SK-N-SH (cell line): ENCODE results near the gene SNRPE. TPM values are rescaled to one million over a fixed set of nuclear protein-coding genes. Genes with fewer than 3 reads are reported as not detected.

Experiments
- CTCF ChIA-PET: fragments of 300-600, 350-600 bp; formaldehyde crosslinking; extraction: SDS; loops from one replicate; lab custom pipeline; 2021; lab: Yijun Ruan, JAX
- POLR2A ChIA-PET: fragments of 350-600 bp; sonication (Branson Sonifier 250); formaldehyde crosslinking; extraction: SDS; loops from one replicate; lab custom pipeline; 2020; ENCODE audit warnings: antibody characterized with exemption, inconsistent platforms; lab: Yijun Ruan, JAX
- DNase-seq: peaks from one replicate; pipeline ENCODE4 v3.0.0; 2012
- H2AFZ ChIP-seq: fragments of 200-600 bp; sonication (generic); 2 replicates; pipeline ENCODE4 v1.8.1; 2016; ENCODE audit warnings: antibody characterized with exemption, mild to moderate bottlenecking, low read depth
- H3F3A ChIP-seq: fragments of 200-600 bp; sonication (generic); replicated peaks from 2 replicates; pipeline ENCODE3; 2016; ENCODE audit warnings: antibody characterized with exemption, mild to moderate bottlenecking; ENCODE audit not compliant: insufficient read depth
- H3K27ac ChIP-seq, 2 experiments: fragments of 200-500 bp in 1 of 2; fragments of 200-600 bp in 1 of 2; sonication (Bioruptor generic) in 1 of 2; sonication (generic), shearing (Covaris generic) in 1 of 2; 2 replicates each; pipeline versions ENCODE4 v1.5.1 to v1.6.1; 2014 to 2016; ENCODE audit warnings: low read depth in 2 of 2, inconsistent platforms in 1 of 2, low read length in 1 of 2, mild to moderate bottlenecking in 1 of 2, mixed read lengths in 1 of 2
- H3K27me3 ChIP-seq: fragments of 200-600 bp; sonication (generic), shearing (Covaris generic); 2 replicates; pipeline ENCODE4 v1.6.1; 2016; ENCODE audit warnings: mixed run types; ENCODE audit not compliant: insufficient read depth
- H3K36me3 ChIP-seq, 2 experiments: fragments of 200-500 bp in 1 of 2; fragments of 200-600 bp in 1 of 2; sonication (Bioruptor generic) in 1 of 2; sonication (generic) in 1 of 2; replicated peaks in 1 of 2; 2 replicates each; pipeline versions ENCODE3 to v1.5.1; 2014 to 2016; ENCODE audit warnings: low read length in 1 of 2, mild to moderate bottlenecking in 1 of 2; ENCODE audit not compliant: insufficient read depth in 2 of 2, control insufficient read depth in 1 of 2
- H3K4me1 ChIP-seq, 2 experiments: fragments of 200-500 bp in 1 of 2; fragments of 200-600 bp in 1 of 2; sonication (Bioruptor generic) in 1 of 2; sonication (generic), shearing (Covaris generic) in 1 of 2; 2 replicates each; pipeline versions ENCODE4 v1.5.1 to v1.6.1; 2014 to 2016; ENCODE audit warnings: low read depth in 1 of 2, low read length in 1 of 2, mixed run types in 1 of 2; ENCODE audit not compliant: insufficient read depth in 2 of 2, control insufficient read depth in 1 of 2
- H3K4me2 ChIP-seq: fragments of 200-600 bp; sonication (generic), shearing (Covaris generic); 2 replicates; pipeline ENCODE4 v1.6.1; 2017; ENCODE audit warnings: mixed run types
- H3K4me3 ChIP-seq, 2 experiments: fragments of 200-500 bp in 1 of 2; fragments of 200-600 bp in 1 of 2; sonication (Bioruptor generic) in 1 of 2; sonication (generic), shearing (Covaris generic) in 1 of 2; 2 replicates each; pipeline versions ENCODE4 v1.5.1 to v1.8.1; 2014 to 2016; ENCODE audit warnings: low read depth in 2 of 2, inconsistent platforms in 1 of 2, low read length in 1 of 2, mild to moderate bottlenecking in 1 of 2, mixed read lengths in 1 of 2, moderate library complexity in 1 of 2
- H3K79me2 ChIP-seq: fragments of 200-600 bp; sonication (generic); 2 replicates; pipeline ENCODE4 v1.8.1; 2017; ENCODE audit warnings: mild to moderate bottlenecking; ENCODE audit not compliant: insufficient read depth
- H3K9ac ChIP-seq: fragments of 200-600 bp; sonication (generic); 2 replicates; pipeline ENCODE4 v1.6.1; 2017; ENCODE audit warnings: mixed run types
- H3K9me2 ChIP-seq: fragments of 200-600 bp; sonication (generic); 2 replicates; pipeline ENCODE4 v1.6.1; 2017; ENCODE audit warnings: mixed run types
- H3K9me3 ChIP-seq: fragments of 200-600 bp; sonication (generic); 2 replicates; pipeline ENCODE4 v1.6.1; 2017; ENCODE audit warnings: mixed run types, mild to moderate bottlenecking, moderate library complexity
- H4K20me1 ChIP-seq: fragments of 200-600 bp; sonication (generic); 2 replicates; pipeline ENCODE4 v1.6.1; 2017; ENCODE audit warnings: mild to moderate bottlenecking, mixed run types; ENCODE audit not compliant: insufficient read depth
- FOXM1 ChIP-seq: IDR thresholded peaks from 2 replicates; pipeline ENCODE4 v1.4.0; 2012; ENCODE audit warnings: low read depth, mild to moderate bottlenecking
- WGBS: methylation state at CpG from one replicate; pipeline ENCODE4 v1.1.6; 2017; ENCODE audit warnings: low lambda C conversion rate; 5-methylcytosine and 5-hydroxymethylcytosine counted together
- polyA plus RNA-seq, 3 experiments: library from polyadenylated mRNA; depleted of rRNA; stranded (reverse); fragments of >200 nt; gene quantifications; 2 replicates each; pipeline ENCODE4 v1.2.3, GENCODE V29; 2012
- TF ChIP-seq, protein P1 (sequence below): fragments of 200-600 bp; sonication (generic); IDR thresholded peaks from 2 replicates; pipeline ENCODE4 v1.6.1; 2017; ENCODE audit warnings: antibody characterized with exemption, mild to moderate bottlenecking, moderate library complexity
- TF ChIP-seq, protein P2 (sequence below): IDR thresholded peaks from 2 replicates; pipeline ENCODE4 v1.4.0; 2012; ENCODE audit warnings: low read depth, borderline replicate concordance

Gene SNRPE
- polyA plus RNA-seq, 1 of the 3 experiments (the other 2 are of a cell fraction): 359 TPM

DNA sequence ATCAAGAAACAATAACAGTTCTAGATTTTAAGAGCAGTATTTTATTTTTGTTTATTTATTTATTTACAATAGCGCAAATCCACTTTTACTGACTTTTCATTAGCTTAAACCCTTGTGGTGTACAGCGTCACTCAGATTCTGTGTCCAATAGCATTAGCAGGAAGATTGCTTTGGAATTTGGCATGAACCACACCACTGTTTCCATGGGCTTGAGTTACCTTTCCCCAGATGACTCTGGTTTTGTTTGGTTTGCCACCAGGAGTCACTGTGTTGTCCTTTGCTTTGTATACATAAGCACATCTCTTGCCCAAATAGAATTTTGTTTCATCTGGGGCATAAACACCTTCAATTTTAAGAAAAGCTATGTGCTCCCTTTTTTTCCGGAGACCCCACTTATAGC, 25.9 kb upstream of the SNRPE start:
- Histone ChIP-seq H3K9me3 (no peaks in the 10 kb centered on the region), H3K4me3 (no peak overlapping the region), H3K4me1 (no peaks in the 10 kb centered on the region), H3K36me3 (peaks cover 76 to 92% of the 10 kb centered on the region in 2 experiments), H3K27me3 (no peaks in the 10 kb centered on the region), H3K4me2 (no peak overlapping the region), H3K79me2 (peaks cover 36% of the 10 kb centered on the region; the same call in 1 of the 2 replicates), H3K9me2 (no peaks in the 10 kb centered on the region), H4K20me1 (peaks cover 7% of the 10 kb centered on the region; the same call in 1 of the 2 replicates), H3K27ac (no peak overlapping the region), H3K9ac (no peak overlapping the region), H3F3A (peaks cover 24% of the 10 kb centered on the region), H2AFZ (no peak overlapping the region)
- ChIA-PET POLR2A (no interaction called here), CTCF (interaction anchor here (0.7 to 1.3 kb wide), 5 partner anchors 17 to 528 kb away, joined by 3 to 5 read pairs (median 3); no protein-coding TSS in a partner anchor)
- TF ChIP-seq, protein P1, sequence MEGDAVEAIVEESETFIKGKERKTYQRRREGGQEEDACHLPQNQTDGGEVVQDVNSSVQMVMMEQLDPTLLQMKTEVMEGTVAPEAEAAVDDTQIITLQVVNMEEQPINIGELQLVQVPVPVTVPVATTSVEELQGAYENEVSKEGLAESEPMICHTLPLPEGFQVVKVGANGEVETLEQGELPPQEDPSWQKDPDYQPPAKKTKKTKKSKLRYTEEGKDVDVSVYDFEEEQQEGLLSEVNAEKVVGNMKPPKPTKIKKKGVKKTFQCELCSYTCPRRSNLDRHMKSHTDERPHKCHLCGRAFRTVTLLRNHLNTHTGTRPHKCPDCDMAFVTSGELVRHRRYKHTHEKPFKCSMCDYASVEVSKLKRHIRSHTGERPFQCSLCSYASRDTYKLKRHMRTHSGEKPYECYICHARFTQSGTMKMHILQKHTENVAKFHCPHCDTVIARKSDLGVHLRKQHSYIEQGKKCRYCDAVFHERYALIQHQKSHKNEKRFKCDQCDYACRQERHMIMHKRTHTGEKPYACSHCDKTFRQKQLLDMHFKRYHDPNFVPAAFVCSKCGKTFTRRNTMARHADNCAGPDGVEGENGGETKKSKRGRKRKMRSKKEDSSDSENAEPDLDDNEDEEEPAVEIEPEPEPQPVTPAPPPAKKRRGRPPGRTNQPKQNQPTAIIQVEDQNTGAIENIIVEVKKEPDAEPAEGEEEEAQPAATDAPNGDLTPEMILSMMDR: peak; percentile 17; the same call in 1 of the 2 replicates
- no peak for TF ChIP-seq FOXM1
- WGBS: 100% methylated on average over 3 of the region's 3 CpGs
- DNase-seq: no peak

DNA sequence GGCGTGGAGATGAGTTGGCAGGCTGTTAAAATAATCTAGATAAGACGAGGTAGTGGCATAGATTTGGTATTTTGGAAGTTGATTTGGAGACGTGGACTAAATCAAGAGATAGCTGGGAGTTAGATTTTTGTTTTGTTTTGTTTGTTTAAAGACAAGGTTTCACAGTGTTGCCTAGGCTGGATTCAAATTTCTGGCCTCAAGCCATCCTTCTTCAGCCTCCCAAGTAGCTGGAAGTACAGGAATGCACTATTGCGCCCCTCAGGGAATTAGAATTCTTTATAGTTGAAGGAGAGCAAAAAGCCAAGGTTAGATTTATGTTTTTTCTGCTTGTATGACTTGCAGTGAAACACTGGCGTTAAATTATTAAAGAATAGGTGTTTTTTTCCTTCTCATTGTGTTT, 22.3 kb upstream of the SNRPE start:
- H3K9me2 ChIP-seq: no peaks in the 10 kb centered on the region
- H3K79me2 ChIP-seq: peaks cover 36% of the 10 kb centered on the region; the same call in 1 of the 2 replicates
- H3K9ac ChIP-seq: no peak overlapping the region
- peaks cover 62 to 77% of the 10 kb centered on the region in 2 experiments for H3K36me3 ChIP-seq
- TF ChIP-seq, protein P2, sequence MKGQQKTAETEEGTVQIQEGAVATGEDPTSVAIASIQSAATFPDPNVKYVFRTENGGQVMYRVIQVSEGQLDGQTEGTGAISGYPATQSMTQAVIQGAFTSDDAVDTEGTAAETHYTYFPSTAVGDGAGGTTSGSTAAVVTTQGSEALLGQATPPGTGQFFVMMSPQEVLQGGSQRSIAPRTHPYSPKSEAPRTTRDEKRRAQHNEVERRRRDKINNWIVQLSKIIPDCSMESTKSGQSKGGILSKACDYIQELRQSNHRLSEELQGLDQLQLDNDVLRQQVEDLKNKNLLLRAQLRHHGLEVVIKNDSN: no peak
- TF ChIP-seq, protein P1: no peak
- WGBS: 91% methylated on average over 5 of the region's 5 CpGs
- no peaks in the 10 kb centered on the region for H3K4me1 ChIP-seq
- H4K20me1 ChIP-seq: peaks cover 7% of the 10 kb centered on the region; the same call in 1 of the 2 replicates
- no peak overlapping the region for H3K4me2 ChIP-seq
- peaks cover 24% of the 10 kb centered on the region for H3F3A ChIP-seq
- CTCF ChIA-PET: interaction anchor here (0.8 kb wide), 1 partner anchor 560 kb away, joined by 3 read pairs; no protein-coding TSS in a partner anchor
- POLR2A ChIA-PET: no interaction called here
- no peaks in the 10 kb centered on the region for H3K9me3 ChIP-seq
- no peak overlapping the region for H3K4me3 ChIP-seq
- peak overlapping the region in 1 of 2 experiments; percentile 11; a peak in 1 of 4 replicates for H3K27ac ChIP-seq
- H3K27me3 ChIP-seq: no peaks in the 10 kb centered on the region
- no peak overlapping the region for H2AFZ ChIP-seq
- DNase-seq: no peak
